GM18499 (cell line): ENCODE results near the gene CSMD2.
"Not testable (repeated sequence)": the region's sequence is repeated elsewhere in the genome, so short reads cannot be mapped to it uniquely, and the experiment has no call there.

Experiments
- ATAC-seq: cut with Tn5 transposase; IDR thresholded peaks from one replicate; pipeline ENCODE4 v1.9.1; 2021; ENCODE audit warnings: moderate number of reproducible peaks; ENCODE audit not compliant: insufficient read depth, unreplicated experiment

Gene CSMD2

DNA sequence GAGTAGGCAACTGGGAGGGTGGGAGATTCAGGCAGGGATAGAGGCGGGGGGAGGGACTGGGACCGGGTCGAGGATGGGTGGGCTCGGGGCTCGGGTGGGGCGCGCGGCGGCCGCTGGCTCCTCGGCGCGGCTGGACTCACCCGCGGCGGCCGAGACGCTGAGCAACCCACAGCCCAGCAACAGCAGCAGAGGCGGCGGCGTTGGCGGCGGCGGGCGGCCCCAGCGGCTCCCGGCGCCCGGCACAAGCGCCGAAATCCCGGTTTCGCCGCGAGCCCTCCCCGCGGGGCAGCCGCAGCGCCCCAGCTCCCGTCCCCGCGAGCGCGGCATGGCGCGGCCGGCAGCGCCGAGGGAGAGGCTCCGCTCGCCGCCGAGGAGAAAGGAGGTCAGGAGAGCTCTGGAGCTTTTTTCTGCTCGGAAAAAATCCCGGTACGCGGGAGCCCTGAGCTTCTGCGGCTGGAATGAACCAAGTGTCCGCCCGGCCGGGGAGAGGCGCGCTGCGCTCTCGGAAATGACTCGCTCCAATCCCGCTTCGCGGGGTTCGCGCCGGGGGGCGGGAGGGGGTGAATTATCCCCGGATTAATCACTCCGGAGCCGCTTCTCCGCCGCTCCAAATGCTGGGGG lies at the start of gene CSMD2:
Gene CSMD2 (minus strand): TSS at position 460 of the 621 bp plus-strand sequence. CDS start 133 bp downstream, at position 327.
- no peak for ATAC-seq

DNA sequence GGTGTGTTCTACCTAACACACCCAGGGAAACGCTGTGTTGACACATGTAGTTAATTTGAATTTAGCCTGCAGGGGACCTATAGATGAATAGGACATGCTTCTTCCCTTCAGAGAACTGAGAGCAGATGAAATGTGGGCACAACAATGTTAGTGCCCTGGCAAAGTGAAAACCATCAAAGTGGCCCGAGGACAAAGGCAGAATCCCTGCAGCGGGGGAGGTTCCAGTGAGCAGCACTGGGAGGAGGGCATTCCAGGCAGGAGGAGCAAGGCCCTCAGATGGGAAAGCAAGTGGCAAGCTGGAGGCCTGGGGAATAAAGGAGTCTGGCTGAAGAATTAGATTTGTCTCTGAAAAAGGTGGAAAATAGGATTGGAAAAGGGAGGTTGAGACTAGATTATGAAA lies 48.9 kb upstream of the CSMD2 start:
- ATAC-seq, result no peak

- ATAC-seq, result no peak
These were observed 47.6 kb upstream of the CSMD2 start for GRCh38 chr1:34212673-34213072.

DNA sequence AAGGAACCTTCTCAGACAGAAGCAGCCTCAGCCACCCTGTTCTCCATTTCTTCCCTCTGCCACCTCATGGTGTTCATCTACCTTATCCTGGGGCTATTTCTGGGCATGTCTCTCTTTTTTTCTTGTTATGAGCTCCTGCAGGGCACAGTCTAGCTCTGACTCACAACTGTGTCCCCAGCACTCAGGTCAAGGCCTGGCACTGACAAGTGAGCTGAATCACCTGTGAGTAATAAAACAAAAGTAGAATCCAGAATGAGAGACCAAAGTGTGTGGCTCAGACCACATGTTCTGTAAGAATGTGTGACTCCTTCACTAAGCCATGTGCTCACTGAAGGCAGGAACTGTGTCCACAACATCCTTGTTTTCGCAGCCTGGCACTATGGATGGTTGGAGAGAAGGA lies 34.9 kb upstream of the CSMD2 start:
- ATAC-seq, result no peak

DNA sequence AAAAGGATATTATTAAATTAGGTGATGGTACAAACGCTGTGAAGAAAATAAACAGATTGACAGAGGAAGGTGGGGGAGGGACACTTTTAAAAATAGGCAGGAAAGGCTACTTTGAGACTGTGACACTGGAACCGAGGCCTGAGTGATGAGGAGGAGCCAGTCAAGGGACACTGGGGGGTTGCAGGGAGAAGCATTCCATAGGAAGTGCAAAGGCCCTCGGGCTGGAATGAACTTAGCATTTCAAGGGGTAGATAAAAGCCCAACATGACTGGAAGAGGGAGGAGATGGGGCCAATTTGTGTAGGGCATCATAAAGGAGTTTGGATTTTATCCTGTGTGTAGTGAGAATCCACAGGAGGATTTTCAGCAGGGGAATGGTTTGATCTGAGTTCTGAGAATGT lies 27.6 kb upstream of the CSMD2 start:
- ATAC-seq, result no peak

GRCh38 chr1:34190692-34191091 lies 25.7 kb upstream of the CSMD2 start:
- ATAC-seq, result no peak

DNA sequence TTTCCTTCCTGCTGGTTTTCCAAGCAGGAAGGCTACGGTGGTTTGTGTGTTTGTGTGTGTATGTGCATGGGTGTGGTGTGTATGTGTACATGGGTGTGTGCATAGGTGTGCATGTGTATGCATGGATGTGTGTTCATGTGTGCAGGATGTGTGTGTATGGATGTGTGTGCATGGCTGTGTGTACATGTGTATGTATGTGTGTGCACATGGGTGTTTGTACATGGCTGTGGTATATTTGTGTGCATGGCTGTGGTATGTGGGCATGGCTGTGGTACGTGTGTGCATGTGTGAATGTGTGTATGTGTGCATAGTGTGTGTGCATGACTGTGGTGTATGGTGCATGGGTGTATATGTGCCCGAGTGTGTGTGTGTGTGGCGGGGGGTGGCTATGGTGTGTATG lies 24.0 kb upstream of the CSMD2 start:
- no peak for ATAC-seq

- no peak for ATAC-seq
These were observed 23.4 kb upstream of the CSMD2 start for GRCh38 chr1:34188418-34188817.

DNA sequence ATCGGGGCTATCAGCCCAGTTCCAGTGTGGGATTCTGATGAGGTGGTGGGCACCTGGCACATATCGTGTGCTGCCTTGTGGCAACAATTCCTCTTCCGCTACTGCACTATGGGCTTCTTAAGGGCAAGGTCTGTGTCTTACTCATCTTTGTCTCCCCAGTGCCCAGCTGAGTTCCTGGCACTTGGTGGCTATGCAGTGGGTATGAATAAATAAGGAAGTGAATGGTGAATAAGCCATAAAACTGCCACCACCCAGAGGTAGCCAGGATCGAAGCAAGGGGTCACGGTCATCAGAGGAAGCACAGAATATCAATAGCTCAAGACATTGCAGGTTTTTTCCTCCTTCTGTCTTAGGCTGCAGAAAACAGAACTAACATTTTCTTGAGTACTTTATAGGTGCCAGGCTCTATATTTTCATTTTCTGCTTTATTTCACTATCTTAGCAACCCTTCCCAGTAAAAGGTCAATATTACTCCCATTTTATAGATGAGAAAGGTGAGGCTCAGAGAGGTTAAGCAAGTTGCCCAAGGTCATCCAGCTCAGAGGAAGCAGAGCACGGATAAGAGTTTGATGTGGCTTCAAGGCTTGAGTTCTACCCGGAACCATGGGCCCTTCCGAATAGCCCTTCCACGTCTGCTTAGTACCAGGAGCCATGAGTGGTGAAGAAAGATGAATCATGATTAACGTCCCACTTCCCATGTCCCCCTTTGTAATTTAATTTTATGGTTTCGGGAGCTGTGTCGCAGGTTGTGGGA lies 21.9 kb upstream of the CSMD2 start:
- ATAC-seq, result no peak

DNA sequence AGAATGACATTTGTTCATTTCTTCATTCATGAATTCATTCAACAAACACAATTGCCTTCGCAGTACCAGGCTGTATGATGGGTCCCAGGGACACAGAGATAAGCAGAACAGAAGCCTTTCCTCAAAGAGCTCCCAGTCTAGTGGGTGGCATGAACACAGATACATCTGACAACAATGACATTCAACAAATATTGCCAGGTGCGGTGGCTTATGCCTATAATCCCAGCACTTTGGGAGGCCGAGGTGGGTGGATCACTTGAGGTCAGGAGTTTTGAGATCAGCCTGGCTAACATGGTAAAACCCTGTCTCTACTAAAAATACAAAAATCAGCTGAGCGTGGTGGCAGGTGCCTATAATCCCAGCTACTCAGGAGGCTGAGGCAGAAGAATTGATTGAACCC lies 18.4 kb upstream of the CSMD2 start:
- ATAC-seq, result not testable (repeated sequence)

DNA sequence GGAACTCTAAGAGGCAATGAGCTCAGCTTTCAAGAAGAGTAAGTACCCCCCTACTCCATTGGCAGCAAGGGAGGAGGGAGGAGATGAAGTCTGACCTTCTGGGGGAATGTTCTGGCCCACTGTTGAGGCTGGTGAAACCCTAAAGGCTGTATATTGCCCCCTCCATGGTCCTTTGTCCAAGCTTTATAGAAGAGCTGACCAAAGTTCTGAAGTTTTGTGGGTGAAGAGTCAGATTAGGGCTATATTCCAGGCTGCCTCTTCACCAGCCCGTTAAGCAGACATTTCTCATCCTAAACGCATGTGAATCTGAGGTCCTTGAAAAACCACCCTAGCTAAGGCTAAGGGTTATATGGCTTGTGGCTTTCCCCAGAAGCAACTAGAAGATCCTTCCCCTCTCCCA lies 13.0 kb upstream of the CSMD2 start:
- no peak for ATAC-seq

DNA sequence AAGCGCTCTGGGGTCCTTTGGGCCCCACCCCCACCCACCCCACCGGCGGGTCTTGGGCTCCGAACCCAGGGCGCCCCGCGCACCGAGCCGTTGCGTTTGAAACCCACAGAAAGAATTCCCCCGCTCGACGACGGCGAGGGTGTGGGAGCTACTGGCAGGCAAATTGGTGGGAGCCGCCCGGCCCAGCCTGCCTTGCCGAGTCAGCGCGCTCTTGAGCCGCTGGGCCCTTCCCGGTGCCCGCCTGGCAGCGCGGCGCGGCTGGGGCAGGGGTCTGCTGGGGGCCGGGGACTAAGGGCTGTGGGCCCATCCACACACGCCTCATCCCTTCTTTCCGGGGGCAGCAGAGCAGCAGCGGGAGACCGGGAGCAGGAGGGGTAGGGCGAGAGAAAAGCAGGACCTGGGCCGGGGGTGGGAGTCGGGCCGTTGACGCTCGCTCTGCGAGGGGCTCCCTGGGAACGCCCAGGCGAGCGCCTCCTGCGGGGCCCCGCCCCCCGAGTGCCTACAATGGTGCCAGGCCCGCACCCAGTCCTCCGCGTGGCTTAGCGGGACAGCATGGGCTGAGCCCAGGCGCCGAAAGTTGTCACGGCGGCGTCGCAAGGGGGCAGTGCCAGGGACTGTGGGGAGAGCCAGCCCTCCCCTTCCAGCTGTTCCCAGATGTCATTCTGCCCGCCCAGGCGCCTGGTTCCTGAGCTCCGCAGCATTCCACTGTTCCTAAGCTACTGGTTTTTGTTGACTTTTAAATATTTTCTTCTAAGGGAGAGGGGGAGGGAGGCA lies 12.0 kb upstream of the CSMD2 start, which contains the start of gene C1orf94:
Gene C1orf94 (plus strand): TSS at position 78 of the 774 bp plus-strand sequence. CDS start 883 bp downstream, outside the sequence.
- ATAC-seq, result no peak

DNA sequence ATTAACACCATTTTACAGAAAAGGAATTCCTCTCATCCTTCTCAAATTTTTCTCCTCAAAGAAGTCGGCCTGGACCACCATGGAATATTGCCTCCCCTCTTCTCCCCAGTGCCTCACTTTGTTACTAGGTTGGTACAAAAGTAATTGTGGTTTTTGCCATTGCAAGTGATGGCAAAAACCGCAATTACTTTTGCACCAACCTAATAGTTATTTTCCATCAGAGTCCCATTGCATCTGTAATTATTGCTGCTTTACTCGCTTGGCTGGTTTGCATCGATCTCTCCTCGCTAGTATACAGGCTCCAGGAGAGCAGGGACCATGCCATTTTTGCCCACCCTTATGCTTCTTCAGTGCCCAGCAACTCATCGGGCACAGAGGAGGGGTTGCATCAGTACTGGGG lies 10.7 kb upstream of the CSMD2 start:
- no peak for ATAC-seq

- no peak for ATAC-seq
These were observed 2.4 kb upstream of the CSMD2 start for GRCh38 chr1:34167389-34167788.

GRCh38 chr1:34166625-34167361 lies 1.8 kb upstream of the CSMD2 start:
- ATAC-seq, result no peak

- ATAC-seq, result no peak
These were observed 1.2 kb upstream of the CSMD2 start for GRCh38 chr1:34166191-34166624.

- no peak for ATAC-seq
These were observed 442 bp upstream of the CSMD2 start for GRCh38 chr1:34165422-34165921.

DNA sequence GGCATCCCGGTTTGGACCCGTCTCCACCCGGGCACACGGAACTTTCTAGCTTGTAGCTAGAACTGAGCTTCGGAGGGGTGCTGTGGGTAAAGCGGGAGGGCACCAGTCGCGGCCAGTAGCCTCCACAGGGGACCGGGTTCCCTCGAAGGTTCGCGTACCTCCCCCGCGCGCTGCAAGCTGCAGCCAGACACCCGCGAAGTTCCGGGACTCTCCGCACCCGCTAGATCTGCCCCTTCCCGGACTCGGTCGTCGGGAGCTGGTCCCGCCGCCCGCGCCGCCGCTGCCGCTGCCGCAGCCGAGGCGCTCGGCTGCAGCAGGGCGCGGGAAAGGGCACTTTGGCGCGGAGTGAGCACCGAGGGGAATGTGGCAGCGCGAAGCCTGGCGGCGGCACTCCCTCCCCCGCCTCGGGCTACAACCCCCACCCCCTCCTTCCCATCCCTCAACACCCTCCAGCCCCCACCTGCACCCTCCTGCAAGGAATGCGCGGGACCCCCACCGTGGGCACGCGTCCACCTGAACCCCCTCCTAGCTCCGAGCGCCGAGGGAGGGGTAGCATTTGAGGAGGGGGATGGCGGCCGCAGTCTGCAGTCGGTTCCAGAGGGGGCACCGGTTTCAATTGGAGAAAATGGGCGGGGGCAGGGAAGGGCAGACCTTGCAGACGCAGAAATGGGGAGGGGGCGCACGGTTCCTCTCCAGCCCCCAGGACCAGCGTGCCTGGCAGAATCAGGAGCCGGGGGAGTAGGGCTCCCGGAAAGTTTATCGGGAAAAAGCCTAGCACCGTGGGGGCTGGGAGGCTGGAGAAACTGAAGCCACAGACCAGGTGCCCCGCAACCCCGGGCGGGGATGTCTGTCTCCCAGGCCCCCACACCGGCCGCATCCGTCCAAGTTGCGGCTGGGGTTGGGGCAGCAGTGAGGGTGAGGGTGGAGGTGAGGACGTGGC lies 968 bp downstream of the CSMD2 start:
- no peak for ATAC-seq
